Cardiac fibroblast (primary cell): Measurements from ENCODE around the gene RPL38.

Experiments used
- DNase-seq, 2 donors: peaks; one replicate each; pipeline versions ENCODE4 v3.0.0 to v3.0.0-alpha.2; 2010; ENCODE audit warnings: low read depth in 2 of 2
- H3K4me3 ChIP-seq, 2 donors: replicated peaks in 1 of 2; 1 replicate in 1 of 2; 2 replicates in 1 of 2; pipeline ENCODE4 v1.5.1; 2011; ENCODE audit warnings: low read depth in 2 of 2, low read length in 2 of 2, mild to moderate bottlenecking in 2 of 2, moderate library complexity in 1 of 2
- CTCF ChIP-seq: IDR thresholded peaks from one replicate; pipeline ENCODE4 v1.5.1; 2011; ENCODE audit warnings: low read depth, mild to moderate bottlenecking, low read length, inconsistent platforms

Gene RPL38

GRCh38 chr17:74198694-74199093 lies 4.8 kb upstream of the RPL38 start:
- no peak for DNase-seq
- H3K4me3 ChIP-seq: no peak overlapping the region
- no peak for TF ChIP-seq CTCF

- peak; percentile 61 for DNase-seq
- no peak overlapping the region for H3K4me3 ChIP-seq
- TF ChIP-seq CTCF: peak; percentile 99
These were observed 4.0 kb upstream of the RPL38 start for GRCh38 chr17:74199306-74200092.

- no peak for DNase-seq
- no peak for TF ChIP-seq CTCF
- no peak overlapping the region for H3K4me3 ChIP-seq
These were observed 3.4 kb upstream of the RPL38 start for GRCh38 chr17:74200112-74200511.

- no peak for TF ChIP-seq CTCF
- peak; percentile 65 to 80 for DNase-seq
- no peak overlapping the region for H3K4me3 ChIP-seq
These were observed 2.2 kb upstream of the RPL38 start for GRCh38 chr17:74201250-74201649.

GRCh38 chr17:74201948-74202347 lies 1.5 kb upstream of the RPL38 start:
- H3K4me3 ChIP-seq: no peak overlapping the region
- no peak for TF ChIP-seq CTCF
- DNase-seq: no peak

GRCh38 chr17:74202938-74203337 lies 540 bp upstream of the RPL38 start:
- DNase-seq: no peak
- peak overlapping the region in 1 of 2 donors; percentile 14 for H3K4me3 ChIP-seq
- TF ChIP-seq CTCF: no peak

GRCh38 chr17:74204474-74204873 lies 996 bp downstream of the RPL38 start:
- TF ChIP-seq CTCF: no peak
- no peak for DNase-seq
- H3K4me3 ChIP-seq: peak overlapping the region; percentile 66 to 90
